NCI-H128 (cell line): ENCODE data around the gene TAF4B.
"Not testable (repeated sequence)": the region's sequence is repeated elsewhere in the genome, so short reads cannot be mapped to it uniquely, and the experiment has no call there.

Experiments used
- DNase-seq: peaks from one replicate; lab custom pipeline; 2025; ENCODE audit not compliant: unreplicated experiment; lab: John Stamatoyannopoulos, UW

TAF4B gene

DNA sequence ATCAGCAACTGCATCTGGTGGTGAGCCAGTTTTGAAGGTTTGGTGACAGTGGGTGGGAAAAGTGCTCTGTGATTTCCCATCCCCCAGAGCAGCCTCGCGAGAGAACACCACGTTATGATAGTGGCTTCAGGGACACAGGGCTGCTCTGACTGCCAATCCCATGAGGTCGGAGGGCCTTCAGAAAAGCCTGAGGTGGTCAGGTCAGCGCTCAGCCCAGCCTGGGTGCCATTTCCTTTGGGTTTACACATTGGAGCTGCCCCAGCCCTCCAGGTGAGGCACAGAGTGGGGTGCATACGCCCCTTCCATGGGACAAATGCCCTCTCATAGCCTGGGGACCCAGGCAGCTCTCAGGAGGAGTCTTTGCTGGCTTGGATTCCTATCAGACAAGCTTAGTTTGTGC, 195.3 kb downstream of the TAF4B start:
- no peak for DNase-seq

DNA sequence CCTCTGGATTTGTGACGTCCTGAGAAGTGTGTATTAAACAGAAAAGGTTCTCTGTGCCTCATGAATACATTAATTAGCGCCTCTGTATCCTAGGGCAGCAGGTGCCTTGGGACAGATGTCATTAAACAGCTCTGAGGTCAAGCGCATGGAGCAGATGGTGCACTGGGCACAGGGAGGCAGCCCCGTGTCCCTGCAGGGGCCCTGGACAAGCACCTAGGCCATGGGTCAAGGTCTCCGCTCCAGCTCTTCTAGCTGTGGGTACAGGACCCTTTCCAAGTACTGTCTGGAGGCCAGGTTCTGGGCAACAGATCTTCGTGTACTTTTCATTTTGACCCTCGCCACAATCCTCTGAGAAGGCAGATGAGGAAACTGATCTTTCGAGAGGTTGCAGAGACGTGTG, 195.7 kb downstream of the TAF4B start:
- DNase-seq = no peak

DNA sequence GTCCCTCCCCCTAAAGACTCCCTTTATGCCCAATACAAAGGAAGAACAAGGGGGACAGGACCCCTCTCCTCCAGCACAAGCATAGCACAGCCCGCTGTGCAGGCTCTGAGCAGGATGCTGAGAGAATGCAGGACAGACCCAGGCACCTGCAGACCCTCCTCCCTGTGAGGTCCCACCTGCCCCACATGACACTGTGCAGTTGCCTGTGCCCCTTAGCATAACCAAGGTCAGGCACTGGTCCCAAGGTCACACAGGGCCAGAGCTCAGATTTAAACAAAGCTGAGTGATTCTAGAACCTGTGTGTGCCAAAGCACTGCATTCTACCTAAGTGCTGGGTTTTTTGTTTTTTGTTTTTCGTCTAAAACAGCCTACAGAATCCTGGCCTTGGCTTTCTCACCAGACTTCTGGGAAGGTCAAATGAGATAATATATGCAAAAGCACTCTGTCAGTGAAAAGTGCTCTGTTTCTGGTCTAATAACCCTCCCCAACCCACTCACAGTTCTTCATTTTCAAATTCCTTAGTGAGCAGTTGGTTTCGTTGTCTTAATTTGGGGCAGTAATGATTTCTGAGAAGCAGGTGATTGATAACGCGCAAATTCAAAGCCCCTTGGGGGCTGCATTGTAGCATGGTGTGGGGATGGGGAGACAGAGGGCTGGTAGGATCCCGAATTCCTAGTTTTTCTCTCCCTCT, 196.4 kb downstream of the TAF4B start:
- DNase-seq = no peak

GRCh38 chr18:26424428-26425147, 198.3 kb downstream of the TAF4B start:
- no peak for DNase-seq

GRCh38 chr18:26425148-26425531, 198.9 kb downstream of the TAF4B start:
- DNase-seq = no peak

GRCh38 chr18:26429535-26430226, 203.4 kb downstream of the TAF4B start:
- no peak for DNase-seq

- no peak for DNase-seq
Observed at GRCh38 chr18:26432651-26433424, 206.6 kb downstream of the TAF4B start.

GRCh38 chr18:26434887-26435286, 208.6 kb downstream of the TAF4B start:
- no peak for DNase-seq

- no peak for DNase-seq
Observed at GRCh38 chr18:26435415-26436095, 209.3 kb downstream of the TAF4B start.

DNA sequence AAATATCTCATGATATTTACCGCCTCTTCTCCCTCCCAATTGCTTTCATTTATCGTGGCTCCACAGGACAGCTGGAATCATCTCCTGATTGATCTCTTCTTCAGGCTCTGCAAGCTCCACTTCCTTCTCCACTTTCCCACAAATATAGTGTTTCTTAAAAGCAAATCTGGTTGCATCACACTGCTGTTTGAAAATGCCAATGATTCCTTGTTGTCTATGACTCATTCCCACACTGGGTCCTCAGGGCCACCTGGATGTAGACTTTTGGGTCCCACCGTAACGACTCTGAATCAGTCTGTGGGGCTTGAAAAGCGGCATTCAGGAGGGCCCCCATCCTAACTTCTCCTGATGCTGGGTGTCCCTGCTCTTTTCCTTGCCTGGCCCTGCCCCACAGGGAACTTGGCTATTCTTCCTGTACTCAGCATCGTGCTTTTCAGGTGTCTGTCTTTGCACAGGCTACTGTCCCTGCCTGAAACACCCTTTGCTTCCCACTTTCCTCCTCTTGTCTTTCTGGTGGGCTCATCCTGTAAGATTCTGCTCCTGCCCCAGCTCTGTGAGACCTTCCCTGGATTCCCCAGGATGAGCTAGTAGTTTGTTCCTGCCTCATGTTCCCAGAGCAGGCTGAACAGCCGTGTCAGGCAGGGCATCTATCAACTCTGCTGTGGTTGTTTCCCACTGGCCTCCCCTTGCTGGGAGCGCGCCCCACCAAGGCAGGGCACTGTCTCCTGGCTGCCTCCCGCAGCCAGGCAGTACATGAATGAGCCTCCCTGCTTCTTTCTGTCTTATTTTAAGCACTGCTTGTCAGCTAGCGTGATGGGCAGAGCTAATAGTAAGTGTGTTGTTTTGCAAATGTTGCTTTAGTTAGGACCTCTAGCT, 210.2 kb downstream of the TAF4B start:
- DNase-seq = no peak

GRCh38 chr18:26437634-26438033, 211.4 kb downstream of the TAF4B start:
- not testable (repeated sequence) for DNase-seq

DNA sequence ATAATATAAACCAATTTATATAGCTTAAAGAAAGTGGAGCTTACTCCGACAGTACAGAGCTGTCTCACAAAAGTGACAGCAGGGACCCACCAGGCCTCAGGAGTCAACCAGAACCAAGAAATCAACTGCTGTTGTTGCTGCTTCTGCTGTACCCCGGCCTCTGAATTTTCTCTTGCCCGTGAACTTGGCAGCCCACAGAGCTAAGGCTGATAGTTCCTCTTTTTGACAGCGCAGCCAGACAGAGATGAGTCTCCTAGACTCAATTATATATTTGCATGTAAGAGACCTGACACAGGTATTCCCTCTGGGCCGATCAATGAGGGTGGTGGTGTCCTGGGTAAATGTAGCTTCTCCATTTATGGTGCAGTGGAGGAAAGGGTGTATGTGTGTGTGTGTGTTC, 212.7 kb downstream of the TAF4B start:
- DNase-seq = no peak

GRCh38 chr18:26439537-26439936, 213.3 kb downstream of the TAF4B start:
- no peak for DNase-seq

GRCh38 chr18:26440644-26441043, 214.4 kb downstream of the TAF4B start:
- DNase-seq = no peak
